PC-3 (cell line): ENCODE results near the gene FOXP1.

ENCODE experiments used
- CTCF ChIP-seq: fragments of 300-600 bp; sonication (generic); conservative IDR thresholded peaks from 2 replicates; pipeline ENCODE4 v1.5.1; 2017; ENCODE audit warnings: antibody characterized with exemption, low read depth, mild to moderate bottlenecking, low read length
- EZH2phosphoT487 ChIP-seq: fragments of 300-600 bp; sonication (generic); IDR thresholded peaks from 2 replicates; pipeline ENCODE4 v1.6.1; 2018; ENCODE audit warnings: mild to moderate bottlenecking, antibody characterized with exemption, low read length, borderline replicate concordance

- TF ChIP-seq CTCF (no peak), EZH2phosphoT487 (no peak)
Observed at GRCh38 chr3:71578054-71578751, 5.3 kb downstream of the FOXP1 start.
